ENCODE measurements around the gene SPTB. TPM values are rescaled to one million over a fixed set of nuclear protein-coding genes. Genes with fewer than 3 reads are reported as not detected.

Gene SPTB
- polyA plus RNA-seq, 10 donors: 70.0 to 175 (median 145) TPM

- DNase-seq: no peak
These were observed 111.2 kb downstream of the SPTB start for GRCh38 chr14:64768401-64769095.

GRCh38 chr14:64767215-64767964, 112.3 kb downstream of the SPTB start:
- DNase-seq: no peak

- DNase-seq: no peak
These were observed 113.1 kb downstream of the SPTB start for GRCh38 chr14:64766430-64767151.

GRCh38 chr14:64765740-64766302, 113.9 kb downstream of the SPTB start:
- no peak for DNase-seq

GRCh38 chr14:64764641-64765520, 114.8 kb downstream of the SPTB start:
- DNase-seq: peak; percentile 78 to 94 (median 89)

GRCh38 chr14:64763801-64764621, 115.7 kb downstream of the SPTB start:
- DNase-seq: peak in 2 of 3 donors; percentile 18 to 55

GRCh38 chr14:64763085-64763782, 116.5 kb downstream of the SPTB start:
- no peak for DNase-seq

- DNase-seq: peak; percentile 86 to 93 (median 91)
These were observed 117.4 kb downstream of the SPTB start for GRCh38 chr14:64762044-64763034.

- peak in 1 of 3 donors; percentile 17 for DNase-seq
These were observed 118.2 kb downstream of the SPTB start for GRCh38 chr14:64761441-64762043.

- DNase-seq: no peak
These were observed 118.8 kb downstream of the SPTB start for GRCh38 chr14:64760916-64761315.

GRCh38 chr14:64760146-64760755, 119.5 kb downstream of the SPTB start:
- peak; percentile 12 to 47 (median 25) for DNase-seq

GRCh38 chr14:64759555-64759938, 120.2 kb downstream of the SPTB start:
- DNase-seq: no peak

GRCh38 chr14:64758691-64759554, 120.8 kb downstream of the SPTB start:
- peak; percentile 66 to 89 (median 83) for DNase-seq

GRCh38 chr14:64758025-64758521, 121.6 kb downstream of the SPTB start:
- peak in 2 of 3 donors; percentile 21 to 79 for DNase-seq

GRCh38 chr14:64757601-64758000, 122.1 kb downstream of the SPTB start:
- DNase-seq: no peak

- DNase-seq: no peak
These were observed 123.0 kb downstream of the SPTB start for GRCh38 chr14:64756712-64757111.
